HG03378 (cell line): ENCODE measurements around the gene ICAM3.

Experiments
- ATAC-seq: cut with Tn5 transposase; IDR thresholded peaks from one replicate; pipeline ENCODE4 v1.9.1; 2021; ENCODE audit warnings: mild to moderate bottlenecking, moderate library complexity; ENCODE audit not compliant: unreplicated experiment

Gene ICAM3

GRCh38 chr19:10292206-10292788, 47.1 kb downstream of the ICAM3 start:
- no peak for ATAC-seq

- ATAC-seq, result no peak
Measured at GRCh38 chr19:10291554-10292205, 47.7 kb downstream of the ICAM3 start.

- no peak for ATAC-seq
Measured at GRCh38 chr19:10290876-10291553, 48.4 kb downstream of the ICAM3 start.

GRCh38 chr19:10290357-10290875, 49.0 kb downstream of the ICAM3 start:
- no peak for ATAC-seq

- no peak for ATAC-seq
Measured at GRCh38 chr19:10289836-10290356, 49.5 kb downstream of the ICAM3 start, which contains the start of gene ICAM5. ICAM5 (plus strand) TSS chr19:10289952; CDS start chr19:10290044, 92 bp downstream.

- no peak for ATAC-seq
Measured at GRCh38 chr19:10289167-10289835, 50.1 kb downstream of the ICAM3 start.

- ATAC-seq, result no peak
Measured at GRCh38 chr19:10288662-10289166, 50.7 kb downstream of the ICAM3 start.

GRCh38 chr19:10286803-10287737, 52.4 kb downstream of the ICAM3 start, which contains the start of gene ICAM4:
ICAM4 (plus strand) TSS chr19:10286955; CDS start chr19:10287013, 58 bp downstream.
- no peak for ATAC-seq

GRCh38 chr19:10285393-10285792, 54.0 kb downstream of the ICAM3 start:
- ATAC-seq, result no peak

- no peak for ATAC-seq
Measured at GRCh38 chr19:10284960-10285278, 54.5 kb downstream of the ICAM3 start.

- ATAC-seq, result no peak
Measured at GRCh38 chr19:10284065-10284959, 55.1 kb downstream of the ICAM3 start.
